ENCODE results near the gene LATS2.
"Not testable (repeated sequence)": the region's sequence is repeated elsewhere in the genome, so short reads cannot be mapped to it uniquely, and the experiment has no call there.

Gene LATS2

DNA sequence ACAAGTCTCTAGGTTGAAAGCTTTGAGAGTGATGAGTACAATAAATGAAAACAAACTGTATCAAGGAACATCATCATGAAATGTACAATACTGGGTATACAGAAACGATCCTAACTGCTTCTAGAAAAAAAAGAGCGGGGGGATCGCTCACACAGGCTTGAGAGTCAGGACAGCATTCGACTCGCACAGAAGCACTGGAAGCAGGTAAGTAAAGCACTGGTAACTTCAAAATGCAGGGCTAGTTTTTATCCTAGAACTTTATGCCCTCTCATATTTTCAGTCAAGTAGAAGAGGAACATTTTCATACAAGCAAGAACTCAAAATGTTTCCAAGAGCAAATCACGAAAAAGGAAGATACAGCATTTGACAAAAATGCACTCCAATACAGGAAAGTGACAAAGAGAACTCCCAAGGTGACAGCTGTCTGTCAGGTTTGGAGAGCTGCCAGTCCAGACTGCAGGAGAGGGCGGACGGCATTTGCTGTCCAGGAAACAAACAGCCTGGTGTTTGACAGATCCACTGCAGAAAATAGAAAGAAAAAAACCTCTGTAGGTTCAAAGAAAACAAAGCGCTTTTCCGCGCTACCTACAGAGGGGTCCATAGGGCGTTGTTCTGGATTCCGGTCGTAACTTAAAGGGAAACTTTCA is 100.6 kb downstream of the LATS2 start:
- DNase-seq (ENCODE audit: low spot score) = no peak

DNA sequence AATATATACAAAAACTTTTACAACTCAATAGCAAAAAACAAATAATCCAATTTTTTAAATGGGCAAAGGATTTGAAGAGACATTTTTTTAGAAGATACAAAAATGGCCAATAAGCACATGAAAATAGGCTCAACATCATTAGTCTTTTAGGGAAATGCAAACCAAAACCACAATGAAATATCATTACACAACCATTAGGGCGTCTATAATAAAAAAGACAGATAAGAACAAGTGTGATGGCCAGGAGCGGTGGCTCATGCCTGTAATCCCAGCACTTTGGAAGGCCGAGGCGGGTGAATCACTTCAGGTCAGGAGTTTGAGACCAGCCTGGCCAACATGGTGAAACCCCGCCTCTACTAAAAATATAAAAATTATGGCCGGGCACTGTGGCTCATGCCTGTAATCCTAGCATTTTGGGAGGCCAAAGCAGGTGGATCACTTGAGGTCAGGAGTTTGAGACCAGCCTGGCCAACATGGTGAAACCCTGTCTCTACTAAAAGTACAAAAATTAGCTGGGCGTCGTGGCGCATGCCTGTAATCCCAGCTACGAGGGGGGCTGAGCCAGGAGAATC is 104.3 kb downstream of the LATS2 start:
- DNase-seq (ENCODE audit: low spot score) = not testable (repeated sequence)

DNA sequence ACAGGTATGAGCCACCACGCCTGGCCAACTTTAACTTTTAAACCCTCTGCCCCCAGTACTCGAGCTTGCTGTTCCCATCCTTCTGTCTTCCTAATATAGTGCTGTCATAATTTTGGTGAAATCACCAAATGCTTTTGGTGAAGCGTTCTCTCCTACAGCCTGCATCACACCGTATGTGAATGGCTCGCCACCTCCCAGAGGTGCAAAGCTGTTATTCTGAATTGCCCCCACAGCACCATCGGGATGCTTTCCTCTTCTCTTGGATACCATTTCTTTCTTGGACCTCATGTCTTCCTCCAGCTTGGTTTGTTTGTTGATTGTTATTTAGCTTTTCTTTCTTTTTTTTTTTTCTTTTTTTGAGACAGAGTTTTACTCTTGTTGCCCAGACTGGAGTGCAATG is 105.9 kb downstream of the LATS2 start:
- no peak for DNase-seq (ENCODE audit: low spot score)

DNA sequence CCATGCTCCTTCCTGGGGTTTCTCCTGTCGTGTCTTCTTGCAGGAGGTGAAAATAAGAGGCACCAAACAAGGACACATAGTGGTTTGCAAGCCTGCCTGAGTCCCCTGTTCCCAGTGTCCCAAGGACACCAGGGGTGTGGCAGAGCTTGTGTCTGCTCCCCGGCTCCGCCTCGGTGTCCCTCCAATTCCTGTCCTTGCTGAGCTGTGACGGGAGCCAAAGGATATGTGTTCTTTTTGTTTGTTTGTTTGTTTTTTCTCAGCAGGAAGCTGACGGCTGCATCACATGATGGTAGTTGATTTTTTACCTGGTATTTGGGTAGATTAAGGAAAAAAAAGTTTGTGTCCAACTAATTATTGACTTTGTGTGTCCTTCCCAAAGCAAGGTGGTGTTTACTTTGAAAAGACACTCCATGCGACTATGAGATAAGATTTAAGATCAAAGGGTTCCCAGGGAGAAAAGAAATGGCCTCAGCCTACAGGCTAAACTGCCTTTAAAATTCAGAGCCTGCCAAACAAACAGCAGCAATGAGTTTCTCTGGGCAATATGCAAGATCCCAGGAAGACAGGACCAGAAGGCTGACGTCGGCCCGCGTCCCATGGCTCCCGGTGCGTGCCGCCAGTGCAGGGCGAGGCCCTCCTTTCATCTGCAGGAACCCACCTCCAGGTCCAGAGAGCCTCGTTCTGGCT is 108.0 kb downstream of the LATS2 start:
- DNase-seq (ENCODE audit: low spot score) = no peak

DNA sequence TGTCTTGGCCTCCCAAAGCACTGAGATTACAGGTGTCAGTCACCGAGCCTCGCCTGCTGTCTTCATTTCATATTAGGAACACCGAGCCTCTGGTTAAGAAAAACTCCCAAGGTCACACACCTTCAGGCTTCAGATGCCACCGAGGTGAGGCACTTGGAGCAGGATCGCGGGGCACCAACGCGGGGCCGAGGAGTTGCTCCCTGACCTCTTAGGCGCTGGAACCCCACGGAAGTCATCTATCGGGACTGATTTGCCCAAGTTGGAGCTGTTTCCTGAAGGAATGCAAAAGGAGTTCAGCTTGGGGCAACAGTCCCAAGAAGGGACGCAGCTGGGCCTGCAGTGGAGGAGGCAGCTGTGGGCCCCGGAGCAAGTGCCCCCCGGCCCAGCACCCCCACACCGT is 108.5 kb downstream of the LATS2 start:
- DNase-seq (ENCODE audit: low spot score) = no peak

DNA sequence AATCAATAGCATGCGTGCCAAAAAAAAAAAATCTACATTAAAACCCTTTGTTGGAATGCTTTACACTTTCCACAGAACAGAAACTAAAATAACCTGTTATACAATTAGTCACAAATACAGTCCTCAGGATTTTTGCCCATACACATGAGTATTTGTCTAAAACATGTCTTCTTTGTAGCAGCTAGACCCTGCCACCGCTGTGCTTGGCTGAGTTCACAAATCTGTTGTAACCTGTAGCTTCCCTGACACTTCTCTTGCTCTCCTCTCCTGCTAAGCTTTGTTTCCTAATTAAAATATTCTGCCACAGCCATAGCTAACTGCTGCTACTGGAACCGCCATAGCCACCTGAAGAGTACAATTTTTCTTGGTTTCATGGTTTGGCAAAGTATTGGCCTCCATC is 113.4 kb downstream of the LATS2 start:
- DNase-seq (ENCODE audit: low spot score) = not testable (repeated sequence)

DNA sequence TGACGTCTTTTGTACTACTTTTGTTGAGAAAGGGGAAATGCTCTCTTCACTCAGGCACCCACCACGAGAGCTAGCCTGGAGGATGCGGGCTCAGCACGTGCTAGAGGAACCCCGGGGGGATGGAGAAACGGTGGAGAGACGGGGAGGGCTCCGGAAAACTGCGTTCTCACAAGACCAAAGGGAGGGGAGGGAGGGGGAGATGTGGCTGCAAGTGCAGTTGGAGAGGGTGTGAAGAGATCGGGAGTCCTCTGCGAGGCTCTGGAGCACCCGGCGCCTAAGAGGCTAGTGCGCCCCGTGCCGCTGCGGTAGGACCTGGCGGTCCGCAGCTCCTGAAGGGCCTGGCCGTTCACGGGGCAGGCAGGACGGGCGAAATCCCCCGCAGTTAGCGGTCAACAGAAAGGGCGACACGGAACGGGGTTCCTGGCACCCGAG is 115.4 kb downstream of the LATS2 start:
- no peak for DNase-seq (ENCODE audit: low spot score)

DNA sequence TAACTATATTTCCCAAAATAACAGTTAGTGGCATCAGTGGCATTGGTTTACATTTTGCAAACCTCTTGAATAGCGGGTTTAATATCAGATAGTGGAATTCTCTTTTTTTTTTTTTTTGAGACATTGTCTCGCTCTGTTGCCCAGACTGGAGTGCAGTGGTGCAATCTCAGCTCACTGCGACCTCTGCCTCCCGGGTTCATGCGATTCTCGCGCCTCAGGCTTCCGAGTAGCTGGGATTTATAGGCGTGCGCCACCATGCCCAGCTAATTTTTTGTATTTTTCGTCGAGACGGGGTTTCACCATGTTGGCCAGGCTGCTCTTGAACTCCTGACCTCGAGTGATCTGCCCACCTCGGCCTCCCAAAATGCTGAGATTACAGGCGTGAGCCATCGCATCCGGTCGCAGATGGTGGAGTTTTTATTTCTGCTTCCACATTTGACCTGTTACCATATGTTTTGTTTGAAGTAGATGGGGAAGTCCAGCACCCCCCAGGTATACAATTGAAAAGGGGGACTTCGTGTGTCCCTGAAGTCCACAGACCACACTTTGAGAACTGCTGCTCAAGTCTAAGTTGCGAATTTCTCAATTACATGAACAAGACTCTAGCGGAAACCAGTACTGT is 118.3 kb downstream of the LATS2 start:
- DNase-seq (ENCODE audit: low spot score) = no peak

DNA sequence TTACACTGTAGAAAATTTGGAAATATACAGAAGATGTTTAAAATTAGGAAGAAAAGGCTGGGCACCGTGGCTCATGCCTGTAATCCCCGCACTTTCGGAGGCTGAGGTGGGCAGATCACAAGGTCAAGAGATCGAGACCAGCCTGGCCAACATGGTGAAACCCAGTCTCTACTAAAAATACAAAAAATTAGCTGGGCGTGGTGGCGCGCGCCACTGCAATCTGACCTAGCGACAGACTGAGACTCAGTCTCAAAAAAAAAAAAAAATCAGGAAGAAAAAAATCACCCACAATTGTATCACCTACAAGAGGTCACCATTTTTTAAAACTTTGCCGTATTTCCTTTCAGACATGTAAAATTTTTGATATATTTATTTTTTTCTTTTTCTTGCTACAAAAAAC is 120.9 kb downstream of the LATS2 start:
- DNase-seq (ENCODE audit: low spot score) = not testable (repeated sequence)

DNA sequence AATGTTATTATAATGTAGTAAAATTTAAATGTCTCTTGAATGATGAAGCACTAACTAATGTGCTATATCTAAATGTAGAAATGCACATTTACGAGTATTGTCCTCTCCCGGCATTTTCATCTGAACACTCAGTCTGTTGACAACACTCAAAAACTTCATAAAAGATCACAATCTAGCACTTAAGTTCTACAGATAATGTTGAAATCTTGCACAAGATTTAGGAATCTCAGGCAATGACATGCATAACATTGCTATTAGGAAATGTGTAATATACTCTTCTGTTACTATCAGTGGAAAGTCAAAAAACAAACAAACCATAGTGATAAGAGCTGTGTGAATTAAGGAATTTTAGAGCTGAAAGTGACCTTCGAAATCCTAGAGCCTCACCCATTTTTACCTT is 121.3 kb downstream of the LATS2 start:
- no peak for DNase-seq (ENCODE audit: low spot score)

DNA sequence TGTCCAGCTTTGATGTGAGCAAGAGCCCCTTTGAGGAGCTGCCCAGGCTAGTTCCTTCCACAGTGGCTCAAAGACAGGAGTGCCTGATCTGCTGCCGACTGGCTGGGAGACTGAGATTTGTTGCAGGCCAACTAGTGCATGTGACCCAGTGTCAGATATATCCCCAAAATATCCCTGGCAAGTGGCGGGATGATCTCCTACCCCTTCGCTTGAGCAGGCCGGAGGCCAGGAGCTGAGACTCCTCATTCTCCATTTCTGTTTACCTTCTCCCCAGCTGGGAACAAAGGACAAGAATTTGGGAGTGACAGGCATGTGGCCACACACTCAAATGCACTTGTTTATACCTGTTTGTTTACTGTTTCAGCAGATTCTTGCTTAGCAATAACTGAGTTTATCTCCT is 121.7 kb downstream of the LATS2 start:
- DNase-seq (ENCODE audit: low spot score) = no peak

DNA sequence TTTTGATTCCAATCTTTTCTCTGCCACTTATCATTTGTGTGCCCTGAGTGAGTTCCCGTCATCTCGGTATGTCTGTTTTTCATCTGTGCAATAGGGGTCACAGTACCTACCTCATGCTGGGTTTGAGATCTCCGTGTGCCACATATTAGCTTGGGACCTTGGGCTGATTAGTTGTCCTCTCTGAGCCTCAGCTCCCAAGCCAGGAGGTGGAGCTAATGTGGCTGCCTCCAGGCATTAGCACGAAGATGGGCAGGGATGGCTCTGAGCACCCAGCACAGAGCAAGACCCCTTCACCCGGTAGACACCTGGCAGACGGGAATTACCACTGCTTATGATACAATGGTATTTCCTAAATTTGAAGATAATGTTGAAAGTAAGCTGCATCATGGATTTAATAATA is 123.1 kb downstream of the LATS2 start:
- DNase-seq (ENCODE audit: low spot score) = no peak

DNA sequence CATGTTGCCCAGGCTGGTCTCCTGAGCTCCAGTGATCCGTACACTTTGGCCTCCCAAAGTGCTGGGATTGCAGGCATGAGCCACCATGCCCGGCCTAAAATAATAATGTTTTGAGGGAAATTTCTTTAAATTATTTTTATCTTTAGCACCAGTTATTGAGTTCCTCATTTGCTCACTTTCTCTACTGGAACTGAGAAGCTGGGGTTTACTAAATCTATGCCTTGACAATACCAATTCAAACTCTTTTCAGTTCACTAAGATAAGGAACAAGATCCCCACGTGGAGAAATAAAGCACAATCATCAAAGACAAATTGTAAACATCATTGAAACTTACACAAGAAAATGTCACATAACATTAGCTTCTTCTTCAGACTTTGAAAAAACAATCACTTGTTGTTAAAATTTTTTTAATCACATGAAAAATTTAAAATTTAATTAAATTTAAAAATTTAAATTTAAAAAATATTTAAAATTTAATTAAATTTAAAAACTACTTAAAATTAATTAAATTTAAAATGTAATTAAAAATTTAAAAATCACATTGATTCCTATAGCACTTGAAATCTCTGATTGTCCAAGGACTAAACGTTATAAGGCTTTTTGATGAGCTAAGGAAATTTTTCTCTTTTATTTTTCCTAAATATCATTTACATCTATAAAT is 133.7 kb downstream of the LATS2 start:
- DNase-seq (ENCODE audit: low spot score) = no peak

DNA sequence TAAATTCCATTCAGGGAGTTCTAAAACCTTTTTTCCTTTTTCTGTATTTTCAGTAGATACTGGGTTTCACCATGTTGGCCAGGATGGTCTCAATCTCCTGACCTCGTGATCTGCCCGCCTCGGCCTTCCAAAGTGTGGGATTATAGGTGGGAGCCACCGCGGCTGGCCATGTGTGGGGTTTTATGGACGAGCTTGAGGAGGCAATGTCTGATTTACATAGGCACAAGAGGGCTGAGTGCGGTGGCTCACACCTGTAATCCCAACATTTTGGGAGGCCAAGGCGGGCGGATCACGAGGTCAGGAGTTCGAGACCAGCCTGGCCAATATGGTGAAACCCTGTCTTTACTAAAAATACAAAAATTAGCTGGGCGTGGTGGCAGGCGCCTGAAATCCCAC is 136.0 kb downstream of the LATS2 start:
- not testable (repeated sequence) for DNase-seq (ENCODE audit: low spot score)

DNA sequence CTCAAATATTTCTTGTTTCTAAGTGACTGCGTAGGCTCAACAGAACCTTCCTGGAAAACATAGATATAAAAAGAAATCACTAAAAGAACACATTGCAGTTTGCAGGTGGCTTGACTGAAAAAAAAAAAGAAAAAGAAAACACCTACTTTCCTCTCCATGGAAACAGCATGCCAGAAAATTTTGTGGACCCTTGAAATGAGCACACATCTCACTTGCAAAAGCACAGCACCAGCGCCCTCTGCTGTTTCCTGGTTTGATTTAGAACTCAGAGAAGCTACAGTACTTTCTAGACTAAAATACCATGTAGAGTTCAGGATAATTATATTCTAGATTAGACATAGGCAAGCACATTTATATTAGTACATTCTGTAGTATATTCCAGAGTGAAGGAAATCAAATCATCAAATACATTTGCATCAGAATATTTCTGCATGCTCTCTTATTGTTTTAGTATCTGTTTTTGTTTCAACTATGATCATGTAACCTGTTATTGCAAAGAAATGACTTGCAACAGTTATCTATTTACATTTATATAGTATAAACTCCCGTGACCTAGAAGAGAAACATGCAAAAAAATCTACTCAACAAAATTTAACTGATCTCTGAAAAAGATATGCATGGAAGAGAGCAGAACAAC is 136.5 kb downstream of the LATS2 start:
- DNase-seq (ENCODE audit: low spot score) = peak; percentile 57

DNA sequence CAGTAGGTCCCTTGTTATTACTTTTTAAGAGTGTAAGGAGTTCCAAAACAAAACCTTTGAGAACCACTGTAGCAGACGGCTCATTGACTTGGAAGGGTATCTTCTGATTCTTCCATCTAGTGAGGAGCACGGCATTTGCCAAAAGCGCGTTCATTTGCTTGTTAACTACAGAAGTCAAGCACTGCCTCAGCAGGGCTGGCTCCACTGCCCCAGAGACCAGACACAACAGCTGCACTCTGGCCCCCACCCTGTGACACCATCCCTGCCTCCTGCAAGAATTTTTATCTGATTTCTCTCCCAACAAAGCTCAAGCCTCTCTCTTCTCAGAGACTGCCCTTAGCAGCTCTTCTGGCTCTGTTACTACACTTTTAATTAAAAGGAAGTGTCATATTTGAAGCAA is 138.1 kb downstream of the LATS2 start:
- DNase-seq (ENCODE audit: low spot score) = no peak
